AG09319 (cell line): ENCODE results near the gene KRT1.

Experiments
- DNase-seq: peaks from one replicate; pipeline ENCODE4 v3.0.0-alpha.2; 2010; ENCODE audit warnings: low read depth; ENCODE audit errors: extremely low read depth
- TF ChIP-seq, protein P1 (sequence below): IDR thresholded peaks from 2 replicates; pipeline ENCODE4 v1.5.1; 2011; ENCODE audit warnings: low read depth, mild to moderate bottlenecking, inconsistent platforms, low read length, moderate library complexity

KRT1 gene

DNA sequence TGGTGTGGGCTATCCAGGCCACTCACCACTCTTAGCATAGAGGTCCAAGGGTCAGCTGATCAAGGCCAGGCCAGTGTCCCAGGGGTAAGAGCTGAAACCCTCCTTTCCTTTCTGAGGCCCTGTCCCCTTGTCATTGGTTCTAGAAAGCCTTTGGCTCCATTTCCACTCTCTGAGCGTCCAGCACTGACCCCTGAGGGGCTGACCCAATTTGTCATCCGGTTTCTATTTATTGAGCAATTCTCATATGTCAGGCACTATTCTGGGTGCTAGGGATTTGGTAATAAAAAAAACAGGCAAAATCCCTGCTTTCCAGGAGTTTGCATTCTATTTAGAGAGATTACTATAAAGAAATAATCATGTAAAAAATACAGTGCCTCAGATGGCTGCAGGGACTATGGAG, 19.8 kb upstream of the KRT1 start:
- TF ChIP-seq, protein P1, sequence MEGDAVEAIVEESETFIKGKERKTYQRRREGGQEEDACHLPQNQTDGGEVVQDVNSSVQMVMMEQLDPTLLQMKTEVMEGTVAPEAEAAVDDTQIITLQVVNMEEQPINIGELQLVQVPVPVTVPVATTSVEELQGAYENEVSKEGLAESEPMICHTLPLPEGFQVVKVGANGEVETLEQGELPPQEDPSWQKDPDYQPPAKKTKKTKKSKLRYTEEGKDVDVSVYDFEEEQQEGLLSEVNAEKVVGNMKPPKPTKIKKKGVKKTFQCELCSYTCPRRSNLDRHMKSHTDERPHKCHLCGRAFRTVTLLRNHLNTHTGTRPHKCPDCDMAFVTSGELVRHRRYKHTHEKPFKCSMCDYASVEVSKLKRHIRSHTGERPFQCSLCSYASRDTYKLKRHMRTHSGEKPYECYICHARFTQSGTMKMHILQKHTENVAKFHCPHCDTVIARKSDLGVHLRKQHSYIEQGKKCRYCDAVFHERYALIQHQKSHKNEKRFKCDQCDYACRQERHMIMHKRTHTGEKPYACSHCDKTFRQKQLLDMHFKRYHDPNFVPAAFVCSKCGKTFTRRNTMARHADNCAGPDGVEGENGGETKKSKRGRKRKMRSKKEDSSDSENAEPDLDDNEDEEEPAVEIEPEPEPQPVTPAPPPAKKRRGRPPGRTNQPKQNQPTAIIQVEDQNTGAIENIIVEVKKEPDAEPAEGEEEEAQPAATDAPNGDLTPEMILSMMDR = no peak
- no peak for DNase-seq

DNA sequence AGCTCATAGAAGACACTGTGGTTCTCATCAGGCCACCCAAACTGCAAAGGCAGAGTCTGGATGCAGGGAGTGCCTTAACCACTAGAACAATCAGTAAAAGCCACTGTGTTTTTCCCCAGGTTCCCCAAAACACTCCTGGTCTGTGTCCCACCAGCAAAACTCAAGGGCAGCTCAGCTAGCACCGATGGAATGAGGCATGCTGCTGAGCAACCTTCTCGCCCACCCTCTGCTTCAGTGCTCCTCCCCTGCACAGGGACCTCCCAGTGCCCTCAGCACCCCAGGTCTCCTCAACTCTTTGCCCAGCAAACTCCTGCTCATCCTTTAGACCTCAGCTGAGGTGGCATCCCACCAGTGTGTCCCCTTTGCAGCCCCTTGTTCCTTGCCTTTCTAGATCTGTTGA, 19.2 kb upstream of the KRT1 start:
- TF ChIP-seq, protein P1 = no peak
- DNase-seq = no peak

DNA sequence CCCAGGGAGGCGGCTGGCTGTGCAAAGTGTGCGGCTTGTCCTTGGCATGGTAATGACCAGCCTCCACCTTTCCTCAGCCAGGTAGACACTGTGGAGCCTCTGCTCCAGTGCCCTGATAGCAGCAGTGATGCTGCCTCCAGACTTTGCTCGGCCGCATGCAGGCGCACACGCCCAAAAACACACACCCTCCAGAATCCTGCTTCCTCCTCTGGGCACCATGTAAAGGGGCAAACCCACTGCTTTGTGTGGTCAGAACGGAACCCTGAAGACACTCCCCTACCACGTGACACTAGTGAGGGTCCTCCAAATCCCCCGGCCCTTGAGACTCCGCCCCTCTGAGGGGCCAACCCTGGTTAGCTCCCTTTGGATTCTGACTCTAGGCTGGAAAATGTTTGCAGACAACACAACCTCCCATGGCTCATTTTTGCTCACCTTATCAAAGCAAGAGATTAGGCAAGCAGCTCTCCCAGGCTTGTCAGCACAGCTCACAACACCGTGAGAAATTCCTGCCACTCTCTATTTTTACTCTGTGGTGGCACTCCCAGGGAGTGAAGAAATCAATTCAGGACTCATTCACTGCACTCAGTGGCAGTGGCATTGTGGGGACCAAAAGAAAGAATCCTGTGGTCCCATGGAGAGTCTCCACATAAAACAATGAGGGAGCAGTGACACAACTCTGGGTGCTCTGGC, 18.6 kb upstream of the KRT1 start:
- TF ChIP-seq, protein P1 = no peak
- DNase-seq = no peak

DNA sequence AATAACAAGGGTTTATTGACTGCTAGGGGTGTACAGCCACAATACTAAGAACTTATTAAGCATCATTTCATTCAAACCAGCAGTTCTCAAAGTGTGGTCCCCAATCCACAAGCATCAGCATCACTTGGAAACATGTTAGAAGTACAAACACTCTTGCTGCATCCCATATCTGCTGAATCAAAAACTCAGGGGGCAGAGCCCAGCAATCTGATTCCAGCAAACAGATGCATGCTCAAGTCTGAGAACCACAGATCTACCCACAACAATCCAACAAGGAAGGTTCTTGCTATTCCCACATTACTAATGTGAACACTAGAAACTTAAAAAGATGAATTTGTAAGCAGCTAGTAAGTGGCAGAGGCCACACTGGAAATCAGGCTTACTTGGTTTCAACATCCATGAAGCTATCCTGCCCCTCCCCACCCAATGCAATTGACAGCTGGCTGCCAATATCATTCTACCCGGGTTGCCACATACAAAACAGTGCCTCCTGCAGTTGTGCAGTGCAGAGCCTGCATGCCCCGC, 16.9 kb upstream of the KRT1 start:
- TF ChIP-seq, protein P1 = no peak
- no peak for DNase-seq

DNA sequence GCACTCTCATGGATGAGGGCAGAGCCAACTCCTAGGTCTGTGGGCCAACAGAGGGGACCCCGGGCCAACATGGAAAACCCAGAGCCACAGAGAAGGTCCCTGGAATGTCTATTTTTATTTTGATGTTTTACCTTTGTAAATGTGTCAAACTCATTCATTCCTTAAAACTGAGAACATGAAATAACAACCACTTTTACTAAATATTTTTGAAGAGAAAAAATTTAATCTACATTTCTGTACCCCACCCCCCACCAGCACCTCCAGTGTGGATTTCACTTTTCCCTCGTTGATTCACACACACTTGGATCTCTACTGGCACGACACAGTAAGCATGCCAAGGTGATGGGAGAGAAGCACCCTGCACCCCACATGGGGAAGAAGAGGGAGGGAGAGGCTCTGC, 16.4 kb upstream of the KRT1 start:
- no peak for DNase-seq
- TF ChIP-seq, protein P1 = no peak

DNA sequence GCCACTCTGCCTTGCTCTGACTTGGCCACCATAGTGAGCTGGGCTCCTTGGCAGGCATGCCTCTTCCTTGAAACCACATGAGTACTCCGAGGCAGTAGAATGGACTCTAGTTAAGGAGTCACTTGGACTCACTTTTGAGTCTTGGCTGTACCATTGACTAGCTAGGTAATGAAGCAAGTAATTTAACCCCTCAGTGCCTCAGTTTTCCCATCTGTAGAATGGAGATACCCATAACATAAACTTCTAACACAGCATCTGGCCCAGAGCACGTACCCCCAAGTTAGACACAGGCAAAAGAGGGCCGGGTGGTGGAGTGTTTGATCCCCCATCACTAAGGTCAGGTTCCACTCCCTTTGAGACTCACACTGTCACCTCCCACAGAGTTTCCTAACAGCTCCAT, 14.8 kb upstream of the KRT1 start:
- DNase-seq = no peak
- TF ChIP-seq, protein P1 = no peak

DNA sequence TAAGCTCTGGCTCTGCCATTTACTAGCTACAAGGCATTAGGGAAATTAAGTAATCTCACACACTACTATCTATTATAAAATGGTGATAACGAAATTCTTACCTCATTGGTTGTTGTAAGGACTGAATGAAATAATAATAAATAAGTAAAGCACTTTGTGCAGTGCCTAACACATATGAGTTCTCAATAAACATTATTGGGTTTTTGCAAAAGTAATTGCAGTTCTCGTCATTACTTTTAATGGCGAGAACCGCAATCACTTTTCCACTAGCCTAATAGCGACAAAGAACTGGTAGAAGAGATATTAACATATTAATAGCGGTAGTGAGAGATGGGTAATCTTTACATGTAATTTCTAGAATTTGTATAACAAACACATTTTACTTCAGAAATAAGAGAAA, 13.9 kb upstream of the KRT1 start:
- TF ChIP-seq, protein P1 = no peak
- no peak for DNase-seq
